IMR-90 (cell line): Measurements from ENCODE around the gene DGKG. TPM values are rescaled to one million over a fixed set of nuclear protein-coding genes. Genes with fewer than 3 reads are reported as not detected.

ENCODE experiments used
- ATAC-seq: fragments of 200-7000 bp; cut with Tn5 transposase; 2 replicates; pipeline ENCODE4 v1.9.1; 2020; ENCODE audit warnings: low read depth, mild to moderate bottlenecking, moderate library complexity
- BruUV-seq: library from RNA; stranded (reverse); fragments of 400-500 nt; replicated peaks from 2 replicates; lab custom pipeline; 2021; lab: Mats Ljungman, UMichigan
- CTCF ChIA-PET: fragments of 300-600 bp; formaldehyde crosslinking; extraction: SDS; loops from one replicate; lab custom pipeline; 2021; ENCODE audit warnings: antibody characterized with exemption; lab: Yijun Ruan, JAX
- POLR2A ChIA-PET: fragments of 300-600 bp; sonication (Branson Sonifier 250); formaldehyde crosslinking; loops from one replicate; lab custom pipeline; 2022; ENCODE audit warnings: antibody characterized with exemption; ENCODE audit not compliant: unreplicated experiment; lab: Charles Lee
- DNase-seq: peaks from one replicate; pipeline ENCODE4 v3.0.0; 2013
- H2AFZ ChIP-seq: replicated peaks from 2 replicates; pipeline ENCODE3; 2013; ENCODE audit warnings: low read length, mild to moderate bottlenecking; ENCODE audit not compliant: poor library complexity
- H2AK5ac ChIP-seq: 2 replicates; pipeline ENCODE4 v1.6.1; 2013; ENCODE audit warnings: low read depth, low read length, inconsistent platforms
- H2AK9ac ChIP-seq: replicated peaks from 2 replicates; pipeline ENCODE3; 2013; ENCODE audit warnings: mild to moderate bottlenecking, low read depth, low read length, moderate library complexity; ENCODE audit not compliant: poor library complexity
- H2BK120ac ChIP-seq: 2 replicates; pipeline ENCODE4 v1.6.1; 2013; ENCODE audit warnings: low read depth, low read length, inconsistent platforms
- H2BK15ac ChIP-seq: 3 replicates; pipeline ENCODE4 v1.6.1; 2013; ENCODE audit warnings: low read depth, low read length, inconsistent platforms
- H2BK20ac ChIP-seq: 2 replicates; pipeline ENCODE4 v1.6.1; 2013; ENCODE audit warnings: low read depth, mild to moderate bottlenecking, inconsistent platforms, low read length, moderate library complexity
- H2BK5ac ChIP-seq: 2 replicates; pipeline ENCODE4 v1.6.1; 2013; ENCODE audit warnings: mild to moderate bottlenecking, low read depth, low read length, inconsistent platforms; ENCODE audit not compliant: poor library complexity, severe bottlenecking
- H3K14ac ChIP-seq: replicated peaks from 2 replicates; pipeline ENCODE4 v1.6.1; 2013; ENCODE audit warnings: low read depth, low read length, inconsistent platforms
- H3K18ac ChIP-seq: 2 replicates; pipeline ENCODE4 v1.6.1; 2013; ENCODE audit warnings: low read depth, low read length, control low read depth
- H3K23ac ChIP-seq: 2 replicates; pipeline ENCODE4 v1.6.1; 2013; ENCODE audit warnings: low read depth, low read length, inconsistent platforms
- H3K27ac ChIP-seq: 2 replicates; pipeline ENCODE4 v1.5.1; 2013; ENCODE audit warnings: mild to moderate bottlenecking, control low read depth, low read length; ENCODE audit not compliant: insufficient read depth
- H3K27me3 ChIP-seq: 2 replicates; pipeline ENCODE4 v1.6.1; 2013; ENCODE audit warnings: low read length; ENCODE audit not compliant: control insufficient read depth, insufficient read depth
- H3K36me3 ChIP-seq: 2 replicates; pipeline ENCODE4 v1.6.1; 2013; ENCODE audit warnings: low read length, mixed read lengths; ENCODE audit not compliant: control insufficient read depth, insufficient read depth
- H3K4ac ChIP-seq: 2 replicates; pipeline ENCODE4 v1.6.1; 2013; ENCODE audit warnings: low read depth, low read length, inconsistent platforms
- H3K4me1 ChIP-seq: 2 replicates; pipeline ENCODE4 v1.6.1; 2013; ENCODE audit warnings: low read length, mixed read lengths; ENCODE audit not compliant: control insufficient read depth, insufficient read depth
- H3K4me2 ChIP-seq: 2 replicates; pipeline ENCODE4 v1.6.1; 2013; ENCODE audit warnings: low read depth, mild to moderate bottlenecking, control low read depth, low read length, moderate library complexity
- H3K4me3 ChIP-seq: 2 replicates; pipeline ENCODE4 v1.5.1; 2013; ENCODE audit warnings: low read depth, mild to moderate bottlenecking, control low read depth, low read length, moderate library complexity; ENCODE audit not compliant: insufficient read depth
- H3K56ac ChIP-seq: 2 replicates; pipeline ENCODE4 v1.6.1; 2013; ENCODE audit warnings: low read length, inconsistent platforms; ENCODE audit not compliant: insufficient read depth; ENCODE audit errors: extremely low read depth
- H3K79me1 ChIP-seq, 2 experiments: 2 replicates each; pipeline ENCODE4 v1.6.1; 2013; ENCODE audit warnings: low read length in 2 of 2, inconsistent platforms in 1 of 2, low read depth in 1 of 2
- H3K9ac ChIP-seq: 2 replicates; pipeline ENCODE4 v1.6.1; 2013; ENCODE audit warnings: low read depth, low read length, control low read depth
- H3K9me1 ChIP-seq: 2 replicates; pipeline ENCODE4 v1.6.1; 2013; ENCODE audit warnings: low read length, inconsistent platforms; ENCODE audit not compliant: insufficient read depth
- H3K9me3 ChIP-seq: 2 replicates; pipeline ENCODE4 v1.6.1; 2013; ENCODE audit warnings: low read length; ENCODE audit not compliant: control insufficient read depth, insufficient read depth
- H4K20me1 ChIP-seq: 2 replicates; pipeline ENCODE4 v1.6.1; 2013; ENCODE audit warnings: low read length, inconsistent platforms; ENCODE audit not compliant: insufficient read depth
- H4K5ac ChIP-seq: 2 replicates; pipeline ENCODE4 v1.6.1; 2013; ENCODE audit warnings: mild to moderate bottlenecking, low read depth, low read length, control low read depth
- H4K8ac ChIP-seq, 2 experiments: 2 replicates each; pipeline ENCODE4 v1.6.1; 2013; ENCODE audit warnings: low read depth in 2 of 2, low read length in 2 of 2, control low read depth in 1 of 2, inconsistent platforms in 1 of 2
- H4K91ac ChIP-seq: 2 replicates; pipeline ENCODE4 v1.6.1; 2013; ENCODE audit warnings: low read depth, low read length, inconsistent platforms; ENCODE audit not compliant: insufficient read depth
- BHLHE40 ChIP-seq: fragments of 150-350 bp; IDR thresholded peaks from 2 replicates; pipeline ENCODE4 v1.6.1; 2016; ENCODE audit warnings: mild to moderate bottlenecking, low read depth, low read length
- CHD1 ChIP-seq: IDR thresholded peaks from 2 replicates; pipeline ENCODE4 v1.6.1; 2012; ENCODE audit warnings: low read depth, low read length, improper control_type of control experiment
- ELK1 ChIP-seq: fragments of 150-350 bp; IDR thresholded peaks from 2 replicates; pipeline ENCODE4 v1.6.1; 2016; ENCODE audit warnings: low read depth, mild to moderate bottlenecking, low read length, moderate library complexity, borderline replicate concordance
- MAFK ChIP-seq: IDR thresholded peaks from 2 replicates; pipeline ENCODE4 v1.6.1; 2012; ENCODE audit warnings: low read depth, low read length, improper control_type of control experiment
- MAZ ChIP-seq: IDR thresholded peaks from 2 replicates; pipeline ENCODE4 v1.6.1; 2012; ENCODE audit warnings: low read depth, mild to moderate bottlenecking, low read length, improper control_type of control experiment, moderate library complexity, borderline replicate concordance
- RCOR1 ChIP-seq: IDR thresholded peaks from 2 replicates; pipeline ENCODE4 v1.6.1; 2012; ENCODE audit warnings: mild to moderate bottlenecking, low read length, improper control_type of control experiment; ENCODE audit not compliant: insufficient replicate concordance
- RFX5 ChIP-seq: IDR thresholded peaks from 2 replicates; pipeline ENCODE4 v1.8.0; 2012; ENCODE audit warnings: low read depth, mild to moderate bottlenecking, low read length, moderate library complexity
- SMC3 ChIP-seq: fragments of 150-350 bp; IDR thresholded peaks from 2 replicates; pipeline ENCODE4 v1.6.1; 2016; ENCODE audit warnings: low read depth, mild to moderate bottlenecking, antibody characterized with exemption, low read length, moderate library complexity
- USF2 ChIP-seq: fragments of 150-350 bp; IDR thresholded peaks from 2 replicates; pipeline ENCODE4 v1.6.1; 2017; ENCODE audit warnings: mild to moderate bottlenecking, antibody characterized with exemption, low read length, low read depth
- WGBS, 2 experiments: methylation state at CpG; one replicate each; pipeline versions ENCODE4 v1.1.5 to v1.1.7; 2013; ENCODE audit warnings: missing lambda C conversion rate in 2 of 2; ENCODE audit not compliant: insufficient read length in 1 of 2; ENCODE audit errors: extremely low coverage in 2 of 2; 5-methylcytosine and 5-hydroxymethylcytosine counted together
- dilution Hi-C: fragments of 300-500 bp; cut with HindIII; formaldehyde crosslinking; loops from one replicate; pipeline ENCODE4 v1.14.3; 2018; ENCODE audit warnings: low sequenced_read_pairs; ENCODE audit not compliant: unreplicated experiment
- in situ Hi-C: fragments of 300-500 bp; cut with MboI; formaldehyde crosslinking; loops from 3 replicates; pipeline ENCODE4 v1.14.3; 2019; ENCODE audit warnings: low sequenced_read_pairs, inconsistent platforms, mixed read lengths
- intact Hi-C: fragments of 100-400 bp; cut with micrococcal nuclease; formaldehyde crosslinking; loops from 2 replicates; pipeline ENCODE4 v1.10.0; 2022
- polyA plus RNA-seq, 3 experiments: library from polyadenylated mRNA; depleted of rRNA; stranded (reverse); fragments of >200 nt; gene quantifications; 2 replicates each; pipeline ENCODE4 v1.2.3, GENCODE V29; 2012; ENCODE audit warnings: low replicate concordance in 1 of 3
- total RNA-seq: library from RNA; depleted of rRNA; stranded (reverse); fragments of >200 nt; gene quantifications from 2 replicates; pipeline ENCODE4 v1.2.3, GENCODE V29; 2012

DGKG gene
- total and polyA plus RNA-seq, 2 of the 4 experiments (the other 2 are of a cell fraction), result 1.2 to 4.1 TPM

DNA sequence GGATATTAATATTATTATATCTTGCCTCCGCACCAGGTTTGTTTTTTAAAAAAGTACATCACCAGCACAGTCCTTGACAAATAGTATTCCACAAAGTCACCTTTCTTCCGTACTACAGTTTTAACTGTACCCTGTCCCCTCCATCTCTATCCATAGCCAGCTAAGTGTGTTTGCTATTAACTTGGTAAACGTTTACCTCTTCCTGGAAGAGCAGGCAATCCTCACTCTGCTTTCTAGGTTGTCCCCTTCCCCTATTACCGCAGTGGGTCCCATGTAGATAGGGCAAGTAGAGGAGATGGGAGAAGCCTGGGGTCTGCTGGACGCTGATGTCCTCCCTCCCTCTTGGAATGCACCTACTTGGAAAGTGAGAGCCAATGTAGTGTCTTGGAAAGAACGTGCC is 169.2 kb downstream of the DGKG start:
- Histone ChIP-seq H3K27me3 (peaks cover 55% of the 10 kb centered on the region), H4K20me1 (no peaks in the 10 kb centered on the region)
- ATAC-seq, result no peak

More for the DNA sequence above, 169.2 kb downstream of the DGKG start:
- no peaks in the 10 kb centered on the region for H3K9me1 ChIP-seq
- in situ Hi-C loops, result no loop called here
- H3K9me3 ChIP-seq, result no peaks in the 10 kb centered on the region
- no peak overlapping the region for H4K5ac ChIP-seq
- no peak overlapping the region for H3K9ac ChIP-seq
- H2AK5ac ChIP-seq, result no peak overlapping the region
- POLR2A ChIA-PET, result no interaction called here
- no peak overlapping the region for H3K27ac ChIP-seq
- 83% methylated on average over 1 of the region's 6 CpGs; no CpG with 5 or more reads in 1 of the 2 experiments for WGBS, 2 experiments
- H2BK120ac ChIP-seq, result no peak overlapping the region
- no peak overlapping the region for H3K4me3 ChIP-seq
- TF ChIP-seq MAFK (no peak), USF2 (no peak), ELK1 (no peak), SMC3 (no peak), RCOR1 (no peak), MAZ (no peak), RFX5 (no peak), CHD1 (no peak), BHLHE40 (no peak)
- H3K36me3 ChIP-seq, result no peaks in the 10 kb centered on the region
- H4K91ac ChIP-seq, result no peak overlapping the region
- no peak overlapping the region for H2AFZ ChIP-seq
- intact Hi-C loops, result no loop called here
- dilution Hi-C loops, result no loop called here
- no peak overlapping the region for H4K8ac ChIP-seq
- DNase-seq, result no peak
- no peak overlapping the region for H3K14ac ChIP-seq
- no peak overlapping the region for H3K23ac ChIP-seq
- H2BK20ac ChIP-seq, result no peak overlapping the region
- no peak overlapping the region for H3K56ac ChIP-seq
- no peak overlapping the region for H3K4ac ChIP-seq
- CTCF ChIA-PET, result no interaction called here
- no peak overlapping the region for H3K18ac ChIP-seq
- H2BK15ac ChIP-seq, result no peak overlapping the region
- H3K4me1 ChIP-seq, result no peaks in the 10 kb centered on the region; the same call in 1 of the 2 replicates
- no peak overlapping the region for H3K4me2 ChIP-seq
- BruUV-seq, result no TSS peak
- no peak overlapping the region for H2BK5ac ChIP-seq
- H2AK9ac ChIP-seq, result no peak overlapping the region
- H3K79me1 ChIP-seq, result no peaks in the 10 kb centered on the region
